ENCODE results near the gene B4GALT2.

Gene B4GALT2

DNA sequence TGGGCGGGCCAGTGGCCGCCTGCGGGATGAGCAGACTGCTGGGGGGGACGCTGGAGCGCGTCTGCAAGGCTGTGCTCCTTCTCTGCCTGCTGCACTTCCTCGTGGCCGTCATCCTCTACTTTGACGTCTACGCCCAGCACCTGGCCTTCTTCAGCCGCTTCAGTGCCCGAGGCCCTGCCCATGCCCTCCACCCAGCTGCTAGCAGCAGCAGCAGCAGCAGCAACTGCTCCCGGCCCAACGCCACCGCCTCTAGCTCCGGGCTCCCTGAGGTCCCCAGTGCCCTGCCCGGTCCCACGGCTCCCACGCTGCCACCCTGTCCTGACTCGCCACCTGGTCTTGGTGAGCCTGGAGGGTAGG is 2.1 kb downstream of the B4GALT2 start:
- TF ChIP-seq CTCF (IDR thresholded peaks at IDR 0.05), result no peak
- Histone ChIP-seq H3K27me3 (peaks cover 13% of the 10 kb centered on the region), H3K4me1 (ENCODE audit: control insufficient read depth in 1 of 2, insufficient read depth in 1 of 2, low read depth in 1 of 2, low read length in 1 of 2) (peaks cover 71% of the 10 kb centered on the region in 2 experiments), H3K27ac (no peak overlapping the region), H3K4me3 (ENCODE audit: low read depth in 1 of 2, low read length in 1 of 2) (no peak overlapping the region), H3K9me3 (no peaks in the 10 kb centered on the region), H3K36me3 (peaks cover 26% of the 10 kb centered on the region)

DNA sequence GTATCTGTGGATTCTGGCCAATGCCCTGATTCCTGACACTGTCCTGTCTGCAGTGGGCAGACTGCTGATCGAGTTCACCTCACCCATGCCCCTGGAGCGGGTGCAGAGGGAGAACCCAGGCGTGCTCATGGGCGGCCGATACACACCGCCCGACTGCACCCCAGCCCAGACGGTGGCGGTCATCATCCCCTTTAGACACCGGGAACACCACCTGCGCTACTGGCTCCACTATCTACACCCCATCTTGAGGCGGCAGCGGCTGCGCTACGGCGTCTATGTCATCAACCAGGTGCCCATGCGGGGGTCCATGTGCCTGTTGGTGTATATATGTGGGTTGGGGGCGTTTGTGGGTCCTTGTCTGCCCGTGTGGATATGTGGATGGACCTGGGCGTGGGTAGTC is 2.6 kb downstream of the B4GALT2 start:
- no peak for TF ChIP-seq CTCF (IDR thresholded peaks at IDR 0.05)
- no peaks in the 10 kb centered on the region for H3K9me3 ChIP-seq
- H3K4me1 ChIP-seq (ENCODE audit: control insufficient read depth in 1 of 2, insufficient read depth in 1 of 2, low read depth in 1 of 2, low read length in 1 of 2), result peaks cover 66% of the 10 kb centered on the region in 2 experiments
- H3K4me3 ChIP-seq (ENCODE audit: low read depth in 1 of 2, low read length in 1 of 2), result no peak overlapping the region
- H3K27me3 ChIP-seq, result peaks cover 13% of the 10 kb centered on the region
- H3K27ac ChIP-seq, result no peak overlapping the region
- peaks cover 21% of the 10 kb centered on the region for H3K36me3 ChIP-seq

- H3K4me3 ChIP-seq (ENCODE audit: low read depth in 1 of 2, low read length in 1 of 2), result peak overlapping the region; percentile 31 to 45
- peaks cover 13% of the 10 kb centered on the region for H3K27me3 ChIP-seq
- peak overlapping the region; percentile 85 for H3K27ac ChIP-seq
- H3K4me1 ChIP-seq (ENCODE audit: control insufficient read depth in 1 of 2, insufficient read depth in 1 of 2, low read depth in 1 of 2, low read length in 1 of 2), result peaks cover 60% of the 10 kb centered on the region in 2 experiments
- H3K9me3 ChIP-seq, result no peaks in the 10 kb centered on the region
- TF ChIP-seq CTCF (IDR thresholded peaks at IDR 0.05), result no peak
- peaks cover 15% of the 10 kb centered on the region for H3K36me3 ChIP-seq
Measured at GRCh38 chr1:43982241-43982640, 3.2 kb downstream of the B4GALT2 start.

DNA sequence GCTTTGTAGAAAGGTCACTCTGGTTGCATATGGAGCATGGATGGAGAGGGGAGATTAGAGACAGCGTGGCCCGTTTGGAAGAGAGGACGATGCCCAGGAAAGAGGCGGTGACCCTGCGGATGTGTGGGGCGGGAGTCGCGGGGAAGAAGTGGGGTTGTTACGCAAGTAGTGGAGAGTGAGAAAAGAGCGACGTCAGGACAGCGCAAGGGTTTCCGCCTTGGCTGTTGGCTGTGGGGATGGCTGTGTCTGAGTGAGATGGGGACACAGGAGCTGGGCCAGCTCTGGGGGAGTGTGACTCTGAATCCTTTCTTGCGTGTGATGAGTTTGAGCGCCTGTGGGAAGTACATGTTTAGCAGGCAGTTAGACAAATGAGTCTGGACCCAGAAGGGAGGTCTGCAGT is 3.8 kb downstream of the B4GALT2 start:
- peaks cover 9% of the 10 kb centered on the region for H3K36me3 ChIP-seq
- H3K4me1 ChIP-seq (ENCODE audit: control insufficient read depth in 1 of 2, insufficient read depth in 1 of 2, low read depth in 1 of 2, low read length in 1 of 2), result peaks cover 54% of the 10 kb centered on the region in 2 experiments
- no peak for TF ChIP-seq CTCF (IDR thresholded peaks at IDR 0.05)
- peaks cover 13% of the 10 kb centered on the region for H3K27me3 ChIP-seq
- H3K27ac ChIP-seq, result peak overlapping the region; percentile 85
- H3K9me3 ChIP-seq, result no peaks in the 10 kb centered on the region
- peak overlapping the region; percentile 31 to 45 for H3K4me3 ChIP-seq (ENCODE audit: low read depth in 1 of 2, low read length in 1 of 2)

- H3K4me3 ChIP-seq (ENCODE audit: low read depth in 1 of 2, low read length in 1 of 2), result peak overlapping the region; percentile 31 to 45
- H3K27ac ChIP-seq, result peak overlapping the region; percentile 85
- H3K36me3 ChIP-seq, result peaks cover 4% of the 10 kb centered on the region
- TF ChIP-seq CTCF (IDR thresholded peaks at IDR 0.05), result no peak
- peaks cover 13% of the 10 kb centered on the region for H3K27me3 ChIP-seq
- H3K4me1 ChIP-seq (ENCODE audit: control insufficient read depth in 1 of 2, insufficient read depth in 1 of 2, low read depth in 1 of 2, low read length in 1 of 2), result peaks cover 49% of the 10 kb centered on the region in 2 experiments
- H3K9me3 ChIP-seq, result no peaks in the 10 kb centered on the region
Measured at GRCh38 chr1:43983253-43983899, 4.4 kb downstream of the B4GALT2 start.
